Fibroblast of skin of scalp (primary cell): Measurements from ENCODE around the gene TNFRSF6B.
"Not testable (repeated sequence)": the region's sequence is repeated elsewhere in the genome, so short reads cannot be mapped to it uniquely, and the experiment has no call there.

Source experiments
- DNase-seq: peaks from one replicate; pipeline ENCODE4 v3.0.0-alpha.2; 2013

Gene TNFRSF6B

GRCh38 chr20:63663332-63664066 is 33.0 kb upstream of the TNFRSF6B start:
- no peak for DNase-seq

GRCh38 chr20:63664143-63664851 is 32.2 kb upstream of the TNFRSF6B start:
- DNase-seq, result no peak

DNA sequence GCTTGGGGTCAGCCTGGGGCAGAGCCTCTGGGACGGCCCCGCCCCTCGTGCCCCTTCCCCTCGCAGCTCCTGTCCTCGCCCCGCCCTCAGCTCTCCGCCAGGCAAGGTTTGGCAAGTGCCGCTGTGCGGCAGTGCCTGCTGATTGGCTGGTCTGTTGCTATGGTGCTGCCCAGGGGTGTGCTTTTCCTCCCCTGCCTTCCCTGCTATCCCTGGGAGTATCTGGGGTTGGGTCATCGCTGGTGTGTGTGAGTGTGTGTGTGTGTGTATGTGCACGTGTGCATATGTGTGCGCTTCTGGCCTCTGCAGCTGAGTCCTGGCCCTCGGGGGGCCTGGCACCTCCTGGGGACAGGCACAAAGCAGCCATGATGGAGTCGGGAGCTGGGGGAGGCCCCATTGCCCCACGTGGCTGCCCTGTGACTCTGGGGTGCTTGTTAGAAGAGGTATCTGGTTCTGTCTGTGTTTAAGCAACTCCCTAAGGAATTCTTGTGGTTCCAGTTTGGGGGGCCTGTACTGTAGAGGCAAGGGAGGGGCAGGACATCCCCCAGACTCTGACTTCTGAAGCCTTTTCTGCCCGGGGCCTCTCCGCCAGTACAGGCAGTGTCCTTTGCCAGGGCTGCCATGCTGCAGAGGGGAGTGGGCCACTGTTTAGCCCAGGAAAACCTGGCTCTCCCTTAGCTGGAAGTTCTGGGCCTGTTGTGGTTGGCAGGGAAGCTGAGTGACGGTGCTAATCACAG is 31.4 kb upstream of the TNFRSF6B start:
- DNase-seq, result peak; percentile 31

- no peak for DNase-seq
Measured at GRCh38 chr20:63665708-63666107, 30.7 kb upstream of the TNFRSF6B start.

- DNase-seq, result no peak
Measured at GRCh38 chr20:63667858-63668257, 28.6 kb upstream of the TNFRSF6B start.

GRCh38 chr20:63668351-63668750 is 28.1 kb upstream of the TNFRSF6B start:
- DNase-seq, result no peak

DNA sequence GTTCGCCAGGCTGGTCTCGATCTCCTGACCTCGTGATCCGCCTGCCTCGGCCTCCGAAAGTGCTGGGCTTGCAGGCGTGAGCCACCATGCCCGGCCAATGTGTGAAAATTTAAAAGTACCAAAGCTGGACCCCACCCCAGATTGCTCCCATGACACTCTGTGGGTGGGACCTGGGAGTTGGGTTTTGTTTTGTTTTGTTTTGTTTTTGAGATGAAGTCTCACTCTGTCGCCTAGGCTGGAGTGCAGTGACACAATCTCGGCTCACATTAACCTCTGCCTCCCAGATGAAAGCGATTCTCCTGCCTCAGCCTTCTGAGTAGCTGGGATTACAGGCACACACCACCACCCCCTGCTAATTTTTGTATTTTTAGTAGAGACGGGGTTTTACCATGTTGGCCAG is 24.8 kb upstream of the TNFRSF6B start:
- DNase-seq, result not testable (repeated sequence)

DNA sequence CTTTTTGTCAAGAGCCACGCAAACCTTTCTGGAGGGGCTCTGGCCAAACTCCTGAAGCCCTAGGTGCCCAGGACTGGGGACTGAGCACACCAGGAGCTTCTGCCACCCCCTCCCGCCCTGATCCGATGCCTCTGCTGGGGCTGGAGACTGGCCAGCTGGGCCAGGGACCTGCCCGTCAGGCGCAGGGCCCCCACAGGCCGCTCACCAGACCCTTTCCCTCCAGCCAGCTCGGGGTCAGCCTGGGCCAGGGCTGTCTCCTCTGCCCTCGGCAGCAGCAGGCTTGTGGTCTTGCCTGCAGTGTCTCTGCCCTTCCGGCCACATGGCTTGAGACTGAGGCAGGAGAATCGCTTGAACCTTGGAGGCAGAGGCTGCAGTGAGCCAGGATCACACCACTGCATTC is 23.8 kb upstream of the TNFRSF6B start:
- no peak for DNase-seq

DNA sequence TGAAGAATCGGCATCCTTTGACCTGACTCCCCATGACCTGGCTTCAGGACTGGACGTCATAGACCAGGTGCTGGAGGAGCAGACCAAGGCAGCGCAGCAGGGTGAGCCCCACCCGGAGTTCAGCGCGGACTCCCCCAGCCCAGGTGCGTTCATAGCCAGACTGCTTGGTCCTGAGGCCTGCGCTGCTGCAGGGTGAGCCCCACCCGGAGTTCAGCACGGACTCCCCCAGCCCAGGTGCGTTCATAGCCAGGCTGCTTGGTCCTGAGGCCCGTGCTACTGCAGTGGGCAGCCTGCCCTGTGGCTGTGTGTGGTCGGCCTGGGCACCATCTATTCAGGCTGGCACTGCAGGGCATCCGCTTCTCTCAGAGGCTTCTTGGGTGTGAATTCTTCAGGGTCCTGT is 22.5 kb upstream of the TNFRSF6B start:
- DNase-seq, result no peak

DNA sequence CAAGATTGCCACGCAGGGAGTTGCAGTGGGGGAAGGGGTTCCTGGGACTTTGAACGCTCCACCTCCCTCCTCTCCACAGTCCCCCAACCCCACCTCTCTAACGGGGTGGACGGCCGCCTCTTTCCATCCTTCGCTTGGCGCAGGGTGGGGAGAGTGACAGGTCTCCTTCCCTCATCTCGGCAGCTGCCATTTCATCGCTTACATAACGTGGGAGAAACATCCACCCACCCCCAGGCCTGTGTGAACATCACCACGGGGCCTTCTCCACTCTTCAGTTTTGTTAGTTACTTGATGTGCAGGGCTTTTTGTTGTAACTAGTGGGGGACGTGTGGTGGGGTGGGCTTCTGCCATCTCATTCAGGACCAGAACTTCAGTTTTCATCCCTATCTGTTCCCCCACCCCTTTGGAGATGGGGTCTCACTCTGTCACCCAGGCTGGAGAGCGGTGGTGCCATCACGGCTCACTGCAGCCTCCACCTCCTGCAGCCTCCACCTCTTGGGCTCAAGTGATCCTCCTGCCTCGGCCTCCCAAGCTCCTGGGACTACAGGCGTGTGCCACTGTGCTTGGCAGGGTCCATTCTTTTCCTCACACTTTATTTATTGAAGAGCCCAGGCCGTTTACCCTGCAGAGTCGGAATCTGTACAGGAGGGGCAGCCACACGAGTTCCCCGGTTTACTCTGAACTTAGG is 20.6 kb upstream of the TNFRSF6B start:
- no peak for DNase-seq

DNA sequence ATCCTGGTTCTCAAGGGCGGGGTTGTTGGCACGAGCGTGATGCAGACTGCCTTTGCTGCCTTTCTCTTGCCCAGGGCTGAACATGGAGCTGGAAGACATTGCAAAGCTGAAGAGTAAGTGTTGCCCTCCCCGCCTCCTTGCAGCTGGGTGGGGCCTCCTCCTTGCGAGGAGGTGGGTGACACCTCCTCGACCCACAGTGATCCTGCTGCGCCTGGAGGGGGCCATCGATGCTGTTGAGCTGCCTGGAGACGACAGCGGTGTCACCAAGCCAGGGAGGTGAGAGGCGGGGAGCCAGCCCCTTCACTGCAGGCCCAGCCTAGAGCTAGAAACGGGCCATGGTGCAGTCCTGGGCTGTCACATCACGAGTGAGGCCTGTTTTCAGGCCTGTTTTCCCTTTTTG is 18.4 kb upstream of the TNFRSF6B start:
- no peak for DNase-seq

DNA sequence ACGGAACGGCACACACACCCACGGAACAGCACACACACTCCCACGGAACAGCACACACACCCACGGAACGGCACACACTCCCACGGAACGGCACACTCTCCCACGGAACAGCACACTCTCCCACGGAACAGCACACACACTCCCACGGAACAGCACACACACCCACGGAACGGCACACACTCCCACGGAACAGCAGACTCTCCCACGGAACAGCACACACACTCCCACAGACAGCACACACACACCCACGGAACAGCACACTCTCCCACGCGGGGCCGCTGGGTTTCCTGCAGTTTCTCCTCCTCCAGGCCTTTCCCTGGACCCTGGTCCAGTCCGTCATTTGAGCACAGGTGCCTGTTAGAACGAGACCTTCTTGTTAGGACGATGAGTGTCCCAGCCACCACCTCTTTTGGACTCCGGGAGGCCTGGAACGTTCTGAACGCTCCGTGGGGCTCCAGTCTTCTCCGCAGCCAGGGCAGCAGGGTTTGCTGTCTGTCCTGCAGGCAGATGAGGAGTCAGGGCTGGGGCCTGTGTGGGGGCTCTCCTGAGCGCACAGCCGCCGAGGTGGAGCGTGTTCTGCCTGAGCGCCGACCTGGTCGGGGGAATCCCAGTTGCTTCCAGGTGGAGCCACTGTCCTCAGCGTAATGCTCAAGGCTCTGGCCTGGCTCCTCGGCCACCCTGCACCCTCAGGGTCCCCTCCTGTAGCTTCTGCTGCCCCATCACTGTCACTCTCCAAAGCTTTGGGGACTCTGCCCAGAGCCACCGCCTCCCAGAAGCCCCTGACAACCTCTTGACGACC is 17.6 kb upstream of the TNFRSF6B start:
- DNase-seq, result no peak

DNA sequence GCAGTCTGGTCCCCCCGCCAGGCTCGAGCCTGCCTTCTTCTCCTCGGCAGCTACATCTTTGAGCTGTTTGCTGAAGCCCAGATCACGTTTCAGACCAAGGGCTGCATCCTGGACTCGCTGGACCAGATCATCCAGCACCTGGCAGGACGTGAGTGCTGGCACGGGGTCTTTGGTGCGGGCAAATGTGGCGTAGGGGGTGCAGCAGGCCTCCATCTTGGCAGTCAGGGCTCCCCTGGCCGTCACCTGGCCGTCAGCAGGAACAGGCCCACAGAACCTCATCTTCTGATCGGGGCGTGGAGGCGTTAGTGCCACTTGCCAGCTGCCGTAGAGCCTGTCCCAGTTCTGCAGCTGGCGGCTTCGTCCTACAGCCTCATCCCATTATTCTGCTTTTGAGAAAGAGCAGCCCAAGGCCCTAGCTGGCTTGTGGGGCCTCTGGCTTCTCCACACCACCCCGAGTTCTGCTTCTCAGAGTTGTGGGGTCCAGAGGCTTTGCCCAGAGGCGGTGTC is 16.6 kb upstream of the TNFRSF6B start:
- no peak for DNase-seq

GRCh38 chr20:63680427-63680826 is 16.0 kb upstream of the TNFRSF6B start:
- DNase-seq, result no peak

DNA sequence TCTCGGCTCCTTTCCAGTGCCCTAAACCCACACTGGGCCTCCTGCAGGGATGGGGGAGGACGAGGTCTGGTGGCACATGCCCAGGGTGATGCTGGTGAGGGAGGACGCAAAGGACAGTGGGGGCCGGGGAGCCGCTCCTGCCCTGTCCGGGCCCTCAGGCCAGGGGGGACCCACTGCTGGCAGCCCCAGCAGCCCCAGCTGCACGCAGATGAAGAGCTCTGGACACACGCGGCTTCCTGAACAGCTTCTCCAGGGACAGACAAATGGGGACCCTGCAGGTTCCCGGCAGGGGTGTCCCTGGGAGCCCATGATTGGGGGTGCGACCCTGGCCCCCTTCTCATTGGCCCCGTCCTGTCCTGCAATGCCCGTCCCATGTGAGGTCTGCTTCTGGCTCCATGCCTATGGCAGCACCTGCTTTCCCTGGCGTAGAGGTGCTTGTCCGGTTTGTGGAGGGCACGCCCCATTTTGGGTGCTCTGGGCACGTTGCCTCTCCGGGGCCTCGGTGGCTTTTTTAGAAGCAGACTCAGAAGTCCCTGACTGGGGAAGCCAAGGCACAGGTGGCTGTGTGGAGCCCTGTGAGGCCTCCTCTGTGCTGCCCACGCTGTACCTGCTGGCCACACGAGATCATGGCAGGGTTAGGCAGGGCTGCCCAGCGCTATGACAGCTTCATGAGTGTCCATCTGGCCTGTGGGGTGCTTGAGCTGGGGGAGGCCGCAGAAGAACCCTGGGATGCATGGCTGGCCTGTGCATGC is 15.4 kb upstream of the TNFRSF6B start:
- no peak for DNase-seq

DNA sequence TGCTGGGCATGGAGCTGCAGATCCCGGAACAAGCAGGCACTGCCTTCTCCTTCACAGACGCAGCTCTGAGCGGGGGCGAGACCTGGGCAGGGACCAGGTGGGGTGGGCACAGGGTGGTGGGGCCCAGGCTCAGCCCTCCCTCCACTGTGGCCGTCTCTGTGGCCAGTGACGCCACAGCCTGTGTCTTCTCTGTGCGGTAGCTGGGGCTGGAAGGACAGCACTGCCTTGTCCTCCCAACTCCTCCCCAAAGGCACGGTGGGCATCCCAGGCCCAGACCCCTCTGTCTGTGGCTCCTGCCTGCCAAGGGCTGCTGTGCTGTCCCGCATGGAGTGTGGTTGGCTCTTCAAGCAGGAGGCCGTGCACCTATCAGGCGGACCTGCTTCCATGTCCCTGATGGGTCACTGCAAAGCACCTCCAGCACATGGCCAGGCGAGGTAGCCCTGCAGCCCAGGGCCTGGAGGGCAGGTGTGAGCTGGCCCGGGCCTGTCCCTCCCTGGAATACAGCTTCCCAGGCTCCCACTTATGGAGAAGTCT is 14.8 kb upstream of the TNFRSF6B start:
- no peak for DNase-seq

- DNase-seq, result peak; percentile 97
Measured at GRCh38 chr20:63682384-63683139, 13.9 kb upstream of the TNFRSF6B start.

DNA sequence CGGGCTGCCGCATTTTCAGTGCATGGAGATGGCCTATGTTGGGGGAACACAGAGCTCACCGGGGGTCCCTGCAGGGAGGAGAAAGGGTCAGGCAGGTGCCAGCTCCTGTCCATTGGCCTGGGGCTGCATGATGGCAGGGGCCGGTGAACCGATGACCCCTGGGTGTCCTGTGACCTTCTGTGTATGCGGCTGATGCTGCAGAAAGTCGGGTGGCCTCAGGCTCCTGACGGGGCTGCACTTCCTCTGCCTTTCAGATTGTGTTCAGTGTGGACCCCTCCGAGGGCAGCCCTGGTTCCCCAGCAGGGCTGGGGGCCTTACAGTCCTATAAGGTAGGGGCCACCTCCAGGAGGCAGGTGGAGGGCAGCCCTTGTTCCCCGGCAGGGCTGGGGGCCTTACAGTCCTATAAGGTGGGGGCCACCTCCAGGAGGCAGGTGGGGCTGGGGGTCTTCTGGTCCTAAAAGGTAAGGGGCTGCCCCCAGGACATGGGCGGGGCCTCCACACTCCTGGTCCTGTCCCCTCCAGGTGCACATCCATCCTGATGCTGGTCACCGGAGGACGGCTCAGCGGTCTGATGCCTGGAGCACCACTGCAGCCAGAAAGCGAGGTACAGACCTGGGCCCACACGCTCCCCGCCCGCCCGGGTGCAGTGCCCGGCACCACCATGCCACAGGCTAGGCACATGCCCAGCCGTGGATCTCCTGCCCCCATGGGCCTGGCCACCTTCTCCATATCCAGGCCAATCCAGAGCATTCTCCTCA is 11.0 kb upstream of the TNFRSF6B start:
- DNase-seq, result no peak

GRCh38 chr20:63686094-63686491 is 10.4 kb upstream of the TNFRSF6B start:
- no peak for DNase-seq
